H9 (cell line): Measurements from ENCODE around the gene BAIAP2. TPM values are rescaled to one million over a fixed set of nuclear protein-coding genes. Genes with fewer than 3 reads are reported as not detected.

Source experiments
- DNase-seq: peaks from one replicate; pipeline ENCODE4 v3.0.0-alpha.2; 2017
- H2AFZ ChIP-seq: one replicate; pipeline ENCODE4 v1.6.1; 2013; ENCODE audit warnings: mild to moderate bottlenecking, low read length, control low read depth, moderate library complexity
- H2AK5ac ChIP-seq: 2 replicates; pipeline ENCODE4 v1.6.1; 2013; ENCODE audit warnings: low read length, control low read depth, mixed read lengths; ENCODE audit not compliant: insufficient read length
- H2BK120ac ChIP-seq: one replicate; pipeline ENCODE4 v1.6.1; 2013; ENCODE audit warnings: low read depth, mild to moderate bottlenecking, low read length, control low read depth, inconsistent platforms; ENCODE audit not compliant: poor library complexity, severe bottlenecking
- H2BK12ac ChIP-seq: 2 replicates; pipeline ENCODE4 v1.6.1; 2013; ENCODE audit warnings: low read length, control low read depth, mixed read lengths, low read depth; ENCODE audit not compliant: insufficient read length
- H2BK15ac ChIP-seq: 2 replicates; pipeline ENCODE4 v1.6.1; 2013; ENCODE audit warnings: low read depth, low read length, control low read depth
- H2BK20ac ChIP-seq: one replicate; pipeline ENCODE4 v1.6.1; 2013; ENCODE audit warnings: low read depth, mild to moderate bottlenecking, low read length, control low read depth, inconsistent platforms; ENCODE audit not compliant: poor library complexity, severe bottlenecking
- H2BK5ac ChIP-seq: 2 replicates; pipeline ENCODE4 v1.6.1; 2013; ENCODE audit warnings: low read length, control low read depth, mixed read lengths; ENCODE audit not compliant: insufficient read length
- H3K14ac ChIP-seq: 2 replicates; pipeline ENCODE4 v1.6.1; 2013; ENCODE audit warnings: low read length, control low read depth; ENCODE audit not compliant: insufficient read depth
- H3K18ac ChIP-seq: 2 replicates; pipeline ENCODE4 v1.6.1; 2013; ENCODE audit warnings: low read depth, mild to moderate bottlenecking, mixed read lengths, low read length, control low read depth; ENCODE audit not compliant: insufficient read length
- H3K23ac ChIP-seq: 2 replicates; pipeline ENCODE4 v1.6.1; 2013; ENCODE audit warnings: low read length, control low read depth, mixed read lengths, low read depth; ENCODE audit not compliant: insufficient read length
- H3K23me2 ChIP-seq: 2 replicates; pipeline ENCODE4 v1.6.1; 2013; ENCODE audit warnings: low read depth, mild to moderate bottlenecking, mixed read lengths, low read length, control low read depth; ENCODE audit not compliant: insufficient read length, poor library complexity, severe bottlenecking
- H3K27ac ChIP-seq: 2 replicates; pipeline ENCODE4 v1.5.1; 2013; ENCODE audit warnings: low read length, control low read depth, mixed read lengths, low read depth; ENCODE audit not compliant: insufficient read length
- H3K27me3 ChIP-seq: 2 replicates; pipeline ENCODE4 v1.6.1; 2013; ENCODE audit warnings: low read length, control low read depth, inconsistent platforms; ENCODE audit not compliant: insufficient read depth
- H3K4ac ChIP-seq: 2 replicates; pipeline ENCODE4 v1.6.1; 2013; ENCODE audit warnings: low read depth, mild to moderate bottlenecking, control low read depth, inconsistent platforms, low read length, moderate library complexity
- H3K4me1 ChIP-seq: 2 replicates; pipeline ENCODE4 v1.6.1; 2013; ENCODE audit warnings: low read length, control low read depth, inconsistent platforms; ENCODE audit not compliant: insufficient read depth
- H3K4me2 ChIP-seq: 2 replicates; pipeline ENCODE4 v1.6.1; 2013; ENCODE audit warnings: low read length, control low read depth, mixed read lengths; ENCODE audit not compliant: insufficient read length, insufficient read depth
- H3K56ac ChIP-seq: 2 replicates; pipeline ENCODE4 v1.6.1; 2013; ENCODE audit warnings: low read depth, mild to moderate bottlenecking, mixed read lengths, low read length, control low read depth; ENCODE audit not compliant: insufficient read length
- H3K79me1 ChIP-seq: 2 replicates; pipeline ENCODE4 v1.6.1; 2013; ENCODE audit warnings: low read depth, mild to moderate bottlenecking, moderate library complexity, low read length, control low read depth, inconsistent platforms; ENCODE audit not compliant: insufficient read depth, poor library complexity, severe bottlenecking
- H3K79me2 ChIP-seq: 2 replicates; pipeline ENCODE4 v1.6.1; 2013; ENCODE audit warnings: low read length, control low read depth, inconsistent platforms; ENCODE audit not compliant: insufficient read depth
- H3K9ac ChIP-seq: 2 replicates; pipeline ENCODE4 v1.6.1; 2013; ENCODE audit warnings: low read length, control low read depth, mixed read lengths; ENCODE audit not compliant: insufficient read length; ENCODE audit errors: extremely low read depth
- H3K9me3 ChIP-seq: one replicate; pipeline ENCODE4 v1.6.1; 2013; ENCODE audit warnings: low read depth, low read length, inconsistent platforms; ENCODE audit not compliant: control insufficient read depth
- H3T11ph ChIP-seq: one replicate; pipeline ENCODE4 v1.6.1; 2013; ENCODE audit warnings: mild to moderate bottlenecking, low read length, control low read depth, inconsistent platforms
- H4K20me1 ChIP-seq: one replicate; pipeline ENCODE4 v1.6.1; 2013; ENCODE audit not compliant: control insufficient read depth, insufficient read length, insufficient read depth
- H4K5ac ChIP-seq: 2 replicates; pipeline ENCODE4 v1.6.1; 2013; ENCODE audit warnings: low read depth, mild to moderate bottlenecking, mixed read lengths, low read length, control low read depth; ENCODE audit not compliant: insufficient read length
- H4K8ac ChIP-seq: replicated peaks from 2 replicates; pipeline ENCODE4 v1.6.1; 2013; ENCODE audit warnings: low read length, control low read depth, mixed read lengths, low read depth; ENCODE audit not compliant: insufficient read length
- H4K91ac ChIP-seq: 2 replicates; pipeline ENCODE4 v1.6.1; 2013; ENCODE audit warnings: low read depth, mild to moderate bottlenecking, moderate library complexity, mixed read lengths, low read length, control low read depth; ENCODE audit not compliant: insufficient read length
- H3K27ac Mint-ChIP-seq, 3 experiments: 2 replicates in 2 of 3; 3 replicates in 1 of 3; pipeline ENCODE4 v1.8.0; 2020 to 2021; ENCODE audit warnings: mixed read lengths in 3 of 3, mild to moderate bottlenecking in 1 of 3, moderate library complexity in 1 of 3
- H3K27me3 Mint-ChIP-seq: 2 replicates; pipeline ENCODE4 v1.8.0; 2021; ENCODE audit warnings: low read depth, mild to moderate bottlenecking, moderate library complexity, mixed read lengths
- H3K36me3 Mint-ChIP-seq, 3 experiments: 2 replicates in 2 of 3; 3 replicates in 1 of 3; pipeline ENCODE4 v1.8.0; 2020 to 2021; ENCODE audit warnings: low read depth in 3 of 3, mixed read lengths in 3 of 3; ENCODE audit not compliant: insufficient read depth in 1 of 3
- H3K4me1 Mint-ChIP-seq, 2 experiments: 2 replicates each; pipeline ENCODE4 v1.8.0; 2020; ENCODE audit warnings: mixed read lengths in 2 of 2
- H3K4me3 Mint-ChIP-seq, 2 experiments: 2 replicates in 1 of 2; 3 replicates in 1 of 2; pipeline ENCODE4 v1.8.0; 2020 to 2021; ENCODE audit warnings: mild to moderate bottlenecking in 2 of 2, mixed read lengths in 2 of 2, moderate library complexity in 1 of 2
- H3K9me3 Mint-ChIP-seq, 2 experiments: 2 replicates in 1 of 2; 3 replicates in 1 of 2; pipeline ENCODE4 v1.8.0; 2020; ENCODE audit warnings: mild to moderate bottlenecking in 2 of 2, mixed read lengths in 2 of 2, moderate library complexity in 1 of 2
- WGBS: extraction: QIAGEN DNeasy Blood & Tissue Kit; methylation state at CpG from one replicate; pipeline ENCODE4 v1.1.7; 2013; ENCODE audit warnings: missing lambda C conversion rate, low lambda C conversion rate, mixed read lengths; ENCODE audit not compliant: insufficient read length; ENCODE audit errors: extremely low coverage; 5-methylcytosine and 5-hydroxymethylcytosine counted together
- total RNA-seq: library from RNA; stranded (reverse); gene quantifications from 2 replicates; pipeline ENCODE4 v1.2.1, GENCODE V29; 2021
- TF ChIP-seq, protein P1 (sequence below): fragments of 200-600 bp; sonication (generic); conservative IDR thresholded peaks from 3 replicates; pipeline ENCODE4 v1.8.0; 2021; ENCODE audit warnings: antibody characterized with exemption, mild to moderate bottlenecking

Gene BAIAP2
- total RNA-seq, 1 experiment from 2014 or later: 27.8 TPM

DNA sequence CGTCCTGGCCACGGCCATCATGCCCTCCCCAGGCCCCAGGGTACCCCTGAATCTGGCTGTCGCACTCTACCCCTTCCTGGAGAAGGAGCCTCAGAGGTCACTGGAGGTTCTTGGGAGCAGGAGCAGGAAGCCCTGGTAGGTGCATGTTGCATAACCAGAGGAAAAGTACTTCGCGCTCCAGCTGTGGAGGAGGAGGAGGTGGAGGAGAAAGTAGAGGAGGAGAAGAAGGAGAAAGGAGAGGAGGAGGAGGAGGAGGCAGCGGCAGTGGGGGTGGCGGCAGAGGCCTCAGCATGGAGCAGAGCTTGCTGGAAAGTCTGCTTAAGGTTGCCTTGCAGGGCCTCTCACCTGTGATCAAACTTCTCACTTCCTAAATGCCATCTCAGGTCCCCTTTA, 61.8 kb downstream of the BAIAP2 start:
- Mint-ChIP-seq H3K4me1 (peaks cover 30 to 41% of the 10 kb centered on the region in 2 experiments), H3K4me3 (no peak overlapping the region; a peak in 1 of 5 replicates), H3K27ac (peak overlapping the region in 1 of 3 experiments; percentile 10; a peak in 1 of 7 replicates), H3K36me3 (no peaks in the 10 kb centered on the region; a peak in 2 of 7 replicates), H3K9me3 (no peaks in the 10 kb centered on the region; a peak in 1 of 5 replicates), H3K27me3 (peaks cover 3% of the 10 kb centered on the region; the same call in 1 of the 2 replicates)
- Histone ChIP-seq H3K79me1 (no peaks in the 10 kb centered on the region), H3K27me3 (no peaks in the 10 kb centered on the region), H2BK15ac (0 out of 2 replicates have a peak overlapping the region, but pooled peaks have one; percentile 9), H3K4ac (no peak overlapping the region), H3T11ph (no peak overlapping the region), H2AFZ (no peak overlapping the region), H3K27ac (no peak overlapping the region), H3K9ac (no peak overlapping the region), H2BK5ac (no peak overlapping the region), H2AK5ac (no peak overlapping the region), H3K18ac (no peak overlapping the region), H4K20me1 (no peaks in the 10 kb centered on the region), H3K14ac (no peak overlapping the region), H3K56ac (no peak overlapping the region), H3K4me1 (no peaks in the 10 kb centered on the region; the same call in 1 of the 2 replicates), H4K91ac (no peak overlapping the region), H2BK12ac (no peak overlapping the region), H4K8ac (no peak overlapping the region), H3K9me3 (no peaks in the 10 kb centered on the region), H3K23me2 (no peaks in the 10 kb centered on the region), H3K79me2 (no peaks in the 10 kb centered on the region), H3K23ac (no peak overlapping the region), H3K4me2 (no peak overlapping the region), H4K5ac (no peak overlapping the region), H2BK20ac (no peak overlapping the region), H2BK120ac (no peak overlapping the region)
- no peak for DNase-seq
- TF ChIP-seq, protein P1, sequence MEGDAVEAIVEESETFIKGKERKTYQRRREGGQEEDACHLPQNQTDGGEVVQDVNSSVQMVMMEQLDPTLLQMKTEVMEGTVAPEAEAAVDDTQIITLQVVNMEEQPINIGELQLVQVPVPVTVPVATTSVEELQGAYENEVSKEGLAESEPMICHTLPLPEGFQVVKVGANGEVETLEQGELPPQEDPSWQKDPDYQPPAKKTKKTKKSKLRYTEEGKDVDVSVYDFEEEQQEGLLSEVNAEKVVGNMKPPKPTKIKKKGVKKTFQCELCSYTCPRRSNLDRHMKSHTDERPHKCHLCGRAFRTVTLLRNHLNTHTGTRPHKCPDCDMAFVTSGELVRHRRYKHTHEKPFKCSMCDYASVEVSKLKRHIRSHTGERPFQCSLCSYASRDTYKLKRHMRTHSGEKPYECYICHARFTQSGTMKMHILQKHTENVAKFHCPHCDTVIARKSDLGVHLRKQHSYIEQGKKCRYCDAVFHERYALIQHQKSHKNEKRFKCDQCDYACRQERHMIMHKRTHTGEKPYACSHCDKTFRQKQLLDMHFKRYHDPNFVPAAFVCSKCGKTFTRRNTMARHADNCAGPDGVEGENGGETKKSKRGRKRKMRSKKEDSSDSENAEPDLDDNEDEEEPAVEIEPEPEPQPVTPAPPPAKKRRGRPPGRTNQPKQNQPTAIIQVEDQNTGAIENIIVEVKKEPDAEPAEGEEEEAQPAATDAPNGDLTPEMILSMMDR: no peak
- no CpG with 5 or more reads among the region's 7 CpGs for WGBS
